ENCODE measurements around the gene MEIKIN. TPM values are rescaled to one million over a fixed set of nuclear protein-coding genes. Genes with fewer than 3 reads are reported as not detected.

Gene MEIKIN
- total and polyA plus RNA-seq, 2 of the 8 experiments (the other 6 are each of a cell fraction or from before 2014, with no cell fraction given), result not detected

GRCh38 chr5:131795228-131795627, 150.2 kb downstream of the MEIKIN start:
- POLR2A ChIA-PET (ENCODE audit: partially characterized antibody), result no interaction called here
- Histone ChIP-seq H3K14ac (ENCODE audit: insufficient read length) (no peak overlapping the region), H2BK12ac (ENCODE audit: low read depth, low read length) (no peak overlapping the region), H3K4me2 (ENCODE audit: insufficient read depth in 1 of 2, low read depth in 2 of 2, low read length in 2 of 2) (peak overlapping the region; percentile 64 to 78; a peak in 2 of 4 replicates), H3K23me2 (ENCODE audit: low read depth, low read length) (peaks cover 3% of the 10 kb centered on the region; the same call in 1 of the 2 replicates), H3K9me3 (ENCODE audit: insufficient read depth in 2 of 2, low read depth in 1 of 2, low read length in 1 of 2) (no peaks in the 10 kb centered on the region), H3K79me2 (ENCODE audit: control insufficient read depth in 1 of 2, insufficient read depth in 2 of 2, low read length in 2 of 2) (peaks cover 6 to 56% of the 10 kb centered on the region in 2 experiments; a peak in 3 of 4 replicates), H3K27ac (ENCODE audit: low read depth, low read length) (no peak overlapping the region), H2BK120ac (replicated peaks; ENCODE audit: low read depth, low read length) (no peak overlapping the region), H3K4me3 (ENCODE audit: extremely low read depth in 1 of 4, insufficient read depth in 2 of 4, low read depth in 3 of 4, low read length in 4 of 4) (peak overlapping the region in 1 of 4 experiments; percentile 96; a peak in 2 of 8 replicates), H3K18ac (ENCODE audit: extremely low read depth, low read length) (no peak overlapping the region), H3K9ac (replicated peaks in 1 of 4; ENCODE audit: extremely low read depth in 1 of 4, low read depth in 3 of 4, low read length in 3 of 4) (no peak overlapping the region), H4K8ac (ENCODE audit: extremely low read depth, insufficient read depth, low read length) (no peak overlapping the region), H3K36me3 (ENCODE audit: control insufficient read depth in 2 of 4, insufficient read depth in 4 of 4, low read length in 3 of 4) (no peaks in the 10 kb centered on the region), H4K91ac (replicated peaks; ENCODE audit: insufficient read length, low read length) (no peak overlapping the region), H3K79me1 (ENCODE audit: low read depth, low read length) (peaks cover 3% of the 10 kb centered on the region; the same call in 1 of the 2 replicates), H2BK20ac (ENCODE audit: low read length) (no peak overlapping the region), H2BK5ac (ENCODE audit: low read depth, low read length) (no peak overlapping the region), H3K56ac (replicated peaks; ENCODE audit: insufficient read length, low read depth, low read length) (no peak overlapping the region), H3K4me1 (replicated peaks in 1 of 4; ENCODE audit: control insufficient read depth in 3 of 4, insufficient read depth in 4 of 4, low read length in 3 of 4) (0 out of 7 replicates have a peak, but pooled peaks cover 0 to 1% (median 0%) of the 10 kb centered on the region in 4 experiments), H4K20me1 (replicated peaks in 1 of 2; ENCODE audit: control insufficient read depth in 1 of 2, insufficient read depth in 2 of 2, low read length in 2 of 2) (peaks cover 3 to 6% of the 10 kb centered on the region in 2 experiments), H3K4ac (replicated peaks; ENCODE audit: insufficient read length, low read depth, low read length) (no peak overlapping the region), H2AFZ (ENCODE audit: low read length) (no peak overlapping the region), H3K27me3 (replicated peaks in 1 of 4; ENCODE audit: control insufficient read depth in 3 of 4, extremely low read depth in 1 of 4, insufficient read depth in 3 of 4, low read length in 3 of 4) (peaks cover 0 to 3% (median 0%) of the 10 kb centered on the region in 4 experiments; a peak in 1 of 7 replicates), H2BK15ac (ENCODE audit: low read length) (no peak overlapping the region), H3K23ac (ENCODE audit: insufficient read length) (no peak overlapping the region), H2AK5ac (ENCODE audit: low read depth, low read length) (no peak overlapping the region), H4K5ac (ENCODE audit: insufficient read length, low read depth, low read length) (no peak overlapping the region)
- WGBS, 2 experiments (ENCODE audit: extremely low coverage in 1 of 2, insufficient coverage in 1 of 2, insufficient read length in 1 of 2, insufficient replicate concordance in 2 of 2, low coverage in 1 of 2, low lambda C conversion rate in 2 of 2, missing lambda C conversion rate in 1 of 2), result 93% methylated on average over 6 of the region's 6 CpGs; no CpG with 5 or more reads in 1 of the 2 experiments
- TF ChIP-seq CEBPB (IDR thresholded peaks at IDR 0.05; ENCODE audit: low read depth, low read length), result peak; percentile 69; the same call in 1 of the 2 replicates
- TF ChIP-seq JUN (IDR thresholded peaks at IDR 0.05; ENCODE audit: low read depth, low read length), result no peak
- no peak for TF ChIP-seq EGR1 (IDR thresholded peaks at IDR 0.05; ENCODE audit: borderline replicate concordance, low read depth, low read length)
- TF ChIP-seq ATF2 (IDR thresholded peaks at IDR 0.05; ENCODE audit: low read length), result no peak
- DNase-seq (ENCODE audit: low read depth in 1 of 2, low spot score in 2 of 2) (no peak), FAIRE-seq (no peak)
- CTCF ChIA-PET (ENCODE audit: partially characterized antibody), result no interaction called here
